CD4-positive, alpha-beta memory T cell (primary cell): Measurements from ENCODE around the gene EIPR1. TPM values are rescaled to one million over a fixed set of nuclear protein-coding genes. Genes with fewer than 3 reads are reported as not detected.
A peak's percentile ranks its signal among the peaks of the same experiment; 100 is the strongest.

Experiments used
- CTCF ChIA-PET: fragments of 350-600 bp; sonication (Branson Sonifier 250); formaldehyde crosslinking; loops from one replicate; lab custom pipeline; 2021; ENCODE audit warnings: inconsistent platforms; ENCODE audit not compliant: partially characterized antibody; lab: Charles Lee
- POLR2A ChIA-PET: fragments of 350-600 bp; sonication (Branson Sonifier 250); formaldehyde crosslinking; loops from one replicate; lab custom pipeline; 2021; ENCODE audit not compliant: partially characterized antibody; lab: Charles Lee
- DNase-seq, 5 donors: peaks; one replicate each; pipeline versions ENCODE4 v3.0.0 to v3.0.0-alpha.2; 2020 to 2022; ENCODE audit warnings: mixed read lengths in 1 of 5
- H3K27ac ChIP-seq: one replicate; pipeline ENCODE4 v1.7.0; 2013; ENCODE audit warnings: low read depth, low read length
- H3K27me3 ChIP-seq: 2 replicates; pipeline ENCODE4 v1.7.0; 2013; ENCODE audit warnings: mild to moderate bottlenecking, low read length, moderate library complexity; ENCODE audit not compliant: insufficient read depth
- H3K36me3 ChIP-seq: 2 replicates; pipeline ENCODE4 v1.7.0; 2013; ENCODE audit warnings: mild to moderate bottlenecking, low read length, moderate library complexity; ENCODE audit not compliant: insufficient read depth
- H3K4me1 ChIP-seq: 2 replicates; pipeline ENCODE4 v1.7.0; 2013; ENCODE audit warnings: mild to moderate bottlenecking, low read length, moderate library complexity; ENCODE audit not compliant: insufficient read depth
- H3K4me3 ChIP-seq, 2 donors: one replicate each; pipeline ENCODE4 v1.7.0; 2013; ENCODE audit warnings: low read length in 2 of 2, mild to moderate bottlenecking in 1 of 2
- H3K9me3 ChIP-seq, 2 donors: one replicate each; pipeline ENCODE4 v1.7.0; 2013; ENCODE audit warnings: low read length in 2 of 2, control low read depth in 1 of 2; ENCODE audit not compliant: control insufficient read depth in 1 of 2
- H3K27ac Mint-ChIP-seq, 7 donors: one replicate each; pipeline ENCODE4 v1.8.0; 2020 to 2021; ENCODE audit warnings: mixed read lengths in 7 of 7, mild to moderate bottlenecking in 6 of 7, inconsistent platforms in 3 of 7, moderate library complexity in 3 of 7
- H3K27me3 Mint-ChIP-seq, 2 donors: one replicate each; pipeline ENCODE4 v1.8.0; 2020 to 2021; ENCODE audit warnings: mixed read lengths in 2 of 2
- H3K36me3 Mint-ChIP-seq, 2 donors: one replicate each; pipeline ENCODE4 v1.8.0; 2020 to 2021; ENCODE audit warnings: mixed read lengths in 2 of 2, inconsistent platforms in 1 of 2, mild to moderate bottlenecking in 1 of 2
- H3K4me1 Mint-ChIP-seq, 4 donors: one replicate each; pipeline ENCODE4 v1.8.0; 2020 to 2021; ENCODE audit warnings: mixed read lengths in 4 of 4, mild to moderate bottlenecking in 1 of 4
- H3K4me3 Mint-ChIP-seq, 8 donors: one replicate each; pipeline ENCODE4 v1.8.0; 2020 to 2021; ENCODE audit warnings: mixed read lengths in 8 of 8, mild to moderate bottlenecking in 7 of 8, moderate library complexity in 6 of 8, inconsistent platforms in 3 of 8
- H3K9me3 Mint-ChIP-seq, 8 donors: one replicate each; pipeline ENCODE4 v1.8.0; 2020 to 2021; ENCODE audit warnings: mixed read lengths in 8 of 8, mild to moderate bottlenecking in 5 of 8, inconsistent platforms in 3 of 8, moderate library complexity in 1 of 8
- intact Hi-C: fragments of 100-400 bp; cut with micrococcal nuclease; formaldehyde crosslinking; loops from one replicate; pipeline ENCODE4 v1.15.1; 2023
- polyA plus RNA-seq, 2 donors: library from polyadenylated mRNA; unstranded; fragments of 300-500 nt; fragmentation: Illumina TruSeq; gene quantifications; one replicate each; pipeline ENCODE4 v1.2.3, GENCODE V29; 2021
- total RNA-seq, 2 experiments: library from RNA; stranded (reverse); gene quantifications; one replicate each; pipeline ENCODE4 v1.2.3, GENCODE V29; 2021

EIPR1 gene
- total and polyA plus RNA-seq, 4 experiments from 2014 or later = 18.2 to 48.0 (median 26.2) TPM

DNA sequence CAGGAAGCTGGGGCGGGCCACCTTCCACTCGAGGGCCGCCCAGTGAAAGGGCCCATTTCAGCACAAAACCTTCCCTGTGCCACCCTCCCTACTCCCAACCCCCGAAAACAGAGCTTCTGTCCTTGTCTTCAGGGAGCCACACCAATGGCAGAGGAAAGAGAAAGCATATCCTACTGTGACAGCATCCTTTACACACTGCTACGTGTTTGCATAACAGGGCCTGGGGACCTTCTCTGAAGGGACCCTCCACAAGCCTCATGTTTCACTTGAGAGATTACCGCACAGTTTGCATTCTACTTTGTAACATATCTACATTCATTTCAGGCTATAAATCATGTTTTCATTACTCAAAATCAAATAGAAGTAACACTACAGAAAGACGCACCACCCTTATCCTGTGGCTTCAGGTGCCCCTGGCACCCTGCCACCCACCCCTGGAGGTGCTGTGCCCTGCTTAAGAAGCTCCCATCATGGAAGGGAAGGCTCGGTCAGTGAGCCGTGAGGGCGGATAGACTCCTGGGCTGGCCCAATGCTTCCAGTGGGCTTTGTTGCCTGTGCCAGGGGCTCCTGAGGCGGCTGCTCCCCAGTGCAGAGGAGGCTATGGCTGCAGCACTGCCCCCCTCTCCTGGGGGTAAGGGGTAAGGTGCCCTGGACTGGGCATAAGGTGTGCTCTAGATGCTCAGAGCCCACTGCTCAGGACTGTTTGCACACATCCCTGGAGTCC lies 52.0 kb downstream of the EIPR1 start:
- Histone ChIP-seq H3K4me3 (no peak overlapping the region), H3K27me3 (no peaks in the 10 kb centered on the region), H3K27ac (no peak overlapping the region), H3K36me3 (peaks cover 4% of the 10 kb centered on the region), H3K9me3 (no peaks in the 10 kb centered on the region), H3K4me1 (no peaks in the 10 kb centered on the region)
- POLR2A ChIA-PET = no interaction called here
- Mint-ChIP-seq H3K27me3 (no peaks in the 10 kb centered on the region), H3K27ac (no peak overlapping the region), H3K4me1 (peaks cover 0 to 11% (median 6%) of the 10 kb centered on the region in 4 donors), H3K9me3 (no peaks in the 10 kb centered on the region), H3K36me3 (peaks cover 20 to 23% of the 10 kb centered on the region in 2 donors), H3K4me3 (no peak overlapping the region)
- CTCF ChIA-PET = no interaction called here
- no peak for DNase-seq
- intact Hi-C loops = no loop called here

DNA sequence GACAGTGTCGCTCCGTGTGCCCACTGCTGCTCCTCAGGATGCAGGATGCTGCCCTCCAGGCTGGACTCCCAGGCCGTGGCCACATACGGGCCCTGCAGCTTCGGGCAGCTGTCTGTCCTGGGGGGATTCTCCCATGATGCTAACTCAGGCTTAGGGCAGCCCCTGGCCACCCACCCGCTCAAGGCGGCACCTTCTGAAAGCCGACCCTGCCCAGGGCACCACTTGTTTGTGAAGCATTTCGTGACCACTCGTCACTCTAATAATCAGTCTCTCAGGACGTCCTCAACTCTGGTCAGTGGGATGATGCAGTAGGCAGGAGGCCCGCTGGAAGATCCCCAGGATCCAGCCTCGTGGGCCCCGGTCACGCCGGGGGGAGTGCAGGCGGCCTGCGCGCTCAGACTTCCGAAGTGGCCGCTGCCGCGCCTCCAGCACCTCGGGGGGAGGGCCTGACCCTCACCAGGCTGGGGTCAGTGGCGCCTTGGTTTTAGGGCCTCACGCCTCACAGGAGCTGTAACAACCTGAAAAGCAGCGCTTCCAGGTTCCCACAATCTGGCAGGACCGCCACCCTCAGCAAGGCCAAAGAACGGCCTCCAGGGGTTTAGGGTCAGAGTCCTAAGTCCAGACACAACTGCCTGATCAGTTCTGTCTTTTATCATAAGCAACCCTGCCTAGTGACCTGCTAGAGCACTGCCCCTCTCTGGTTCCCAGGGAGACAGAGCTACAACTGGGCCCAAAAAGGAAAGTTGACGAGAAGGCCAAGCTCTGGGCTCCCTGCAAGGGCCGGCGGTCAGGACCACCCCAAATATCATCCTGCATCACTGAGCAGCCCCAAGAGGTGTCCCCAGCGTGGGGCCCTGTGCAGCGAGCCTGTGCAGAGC lies 53.0 kb downstream of the EIPR1 start:
- H3K4me1 Mint-ChIP-seq = peaks cover 0 to 11% (median 6%) of the 10 kb centered on the region in 4 donors
- no peaks in the 10 kb centered on the region for H3K27me3 Mint-ChIP-seq
- Histone ChIP-seq H3K4me1 (no peaks in the 10 kb centered on the region), H3K27me3 (no peaks in the 10 kb centered on the region), H3K9me3 (no peaks in the 10 kb centered on the region), H3K27ac (no peak overlapping the region), H3K4me3 (no peak overlapping the region), H3K36me3 (peaks cover 1% of the 10 kb centered on the region)
- H3K27ac Mint-ChIP-seq = no peak overlapping the region
- H3K9me3 Mint-ChIP-seq = peaks cover 0 to under 1% (median 0%) of the 10 kb centered on the region in 8 donors
- CTCF ChIA-PET = interaction anchor here (1.2 kb wide), 1 partner anchor 9 kb away, joined by 3 read pairs; no protein-coding TSS in a partner anchor
- POLR2A ChIA-PET = no interaction called here
- intact Hi-C loops = no loop called here
- H3K4me3 Mint-ChIP-seq = no peak overlapping the region
- DNase-seq = no peak
- peaks cover 15 to 21% of the 10 kb centered on the region in 2 donors for H3K36me3 Mint-ChIP-seq

GRCh38 chr2:3324036-3324386 lies 53.6 kb downstream of the EIPR1 start:
- ChIA-PET CTCF (interaction anchor here (1.2 kb wide), 1 partner anchor 9 kb away, joined by 3 read pairs; no protein-coding TSS in a partner anchor), POLR2A (no interaction called here)
- intact Hi-C loops = no loop called here
- Mint-ChIP-seq H3K4me1 (peaks cover 0 to 9% (median 2%) of the 10 kb centered on the region in 4 donors), H3K9me3 (peaks cover 0 to 3% (median 0%) of the 10 kb centered on the region in 8 donors), H3K36me3 (peaks cover 18 to 19% of the 10 kb centered on the region in 2 donors), H3K4me3 (no peak overlapping the region), H3K27me3 (no peaks in the 10 kb centered on the region), H3K27ac (peak overlapping the region in 1 of 7 donors; percentile 84)
- H3K27me3 ChIP-seq = no peaks in the 10 kb centered on the region
- no peak for DNase-seq
- H3K4me3 ChIP-seq = no peak overlapping the region
- H3K36me3 ChIP-seq = no peaks in the 10 kb centered on the region
- no peaks in the 10 kb centered on the region for H3K4me1 ChIP-seq
- H3K27ac ChIP-seq = no peak overlapping the region
- no peaks in the 10 kb centered on the region for H3K9me3 ChIP-seq

GRCh38 chr2:3323360-3324035 lies 54.1 kb downstream of the EIPR1 start:
- intact Hi-C loops = no loop called here
- H3K9me3 Mint-ChIP-seq = peaks cover 0 to 3% (median 0%) of the 10 kb centered on the region in 8 donors
- Histone ChIP-seq H3K4me3 (no peak overlapping the region), H3K9me3 (no peaks in the 10 kb centered on the region), H3K4me1 (no peaks in the 10 kb centered on the region), H3K27me3 (no peaks in the 10 kb centered on the region), H3K27ac (no peak overlapping the region), H3K36me3 (peaks cover 4% of the 10 kb centered on the region)
- ChIA-PET CTCF (interaction anchor here (1.2 kb wide), 1 partner anchor 10 kb away, joined by 3 read pairs; no protein-coding TSS in a partner anchor), POLR2A (no interaction called here)
- DNase-seq = no peak
- peaks cover 23 to 24% of the 10 kb centered on the region in 2 donors for H3K36me3 Mint-ChIP-seq
- no peak overlapping the region for H3K4me3 Mint-ChIP-seq
- H3K4me1 Mint-ChIP-seq = peaks cover 0 to 9% (median 2%) of the 10 kb centered on the region in 4 donors
- H3K27ac Mint-ChIP-seq = peak overlapping the region in 2 of 7 donors; percentile 72 to 84
- H3K27me3 Mint-ChIP-seq = no peaks in the 10 kb centered on the region

- Histone ChIP-seq H3K27ac (no peak overlapping the region), H3K4me1 (no peaks in the 10 kb centered on the region), H3K36me3 (peaks cover 4% of the 10 kb centered on the region), H3K4me3 (no peak overlapping the region), H3K27me3 (no peaks in the 10 kb centered on the region), H3K9me3 (no peaks in the 10 kb centered on the region)
- Mint-ChIP-seq H3K36me3 (peaks cover 27 to 28% of the 10 kb centered on the region in 2 donors), H3K4me3 (no peak overlapping the region), H3K27ac (no peak overlapping the region), H3K27me3 (no peaks in the 10 kb centered on the region), H3K4me1 (peaks cover 0 to 9% (median 1%) of the 10 kb centered on the region in 4 donors), H3K9me3 (peaks cover 0 to 3% (median 0%) of the 10 kb centered on the region in 8 donors)
- DNase-seq = no peak
- ChIA-PET POLR2A (no interaction called here), CTCF (no interaction called here)
- intact Hi-C loops = no loop called here
Observed at GRCh38 chr2:3322311-3322970, 55.2 kb downstream of the EIPR1 start.

DNA sequence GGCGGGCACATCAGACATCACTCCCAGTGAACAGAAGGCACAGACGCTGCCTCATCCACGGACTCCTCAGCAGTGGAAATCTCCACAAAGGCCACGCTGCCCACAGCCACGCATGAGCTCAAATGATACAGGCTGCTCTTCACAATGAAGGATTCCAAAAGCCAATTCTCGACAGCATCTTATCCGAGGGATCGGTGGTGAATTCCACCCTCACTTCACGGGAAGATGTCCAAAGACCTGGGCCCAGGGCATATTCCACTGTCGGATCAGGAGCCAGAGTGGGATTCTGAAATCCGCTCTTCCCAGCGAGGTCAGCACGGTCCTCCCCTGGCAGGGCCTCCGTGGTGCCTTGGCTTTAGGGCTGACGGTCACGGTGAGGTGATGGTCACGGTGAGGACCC lies 55.8 kb downstream of the EIPR1 start:
- intact Hi-C loops = no loop called here
- no peak overlapping the region for H3K4me3 ChIP-seq
- Mint-ChIP-seq H3K36me3 (peaks cover 27 to 30% of the 10 kb centered on the region in 2 donors), H3K27ac (no peak overlapping the region), H3K27me3 (no peaks in the 10 kb centered on the region), H3K4me1 (peaks cover under 1 to 11% (median under 1%) of the 10 kb centered on the region in 4 donors), H3K4me3 (no peak overlapping the region), H3K9me3 (peaks cover 0 to 3% (median 0%) of the 10 kb centered on the region in 8 donors)
- ChIA-PET POLR2A (no interaction called here), CTCF (no interaction called here)
- H3K4me1 ChIP-seq = no peaks in the 10 kb centered on the region
- H3K27ac ChIP-seq = no peak overlapping the region
- H3K27me3 ChIP-seq = no peaks in the 10 kb centered on the region
- H3K36me3 ChIP-seq = peaks cover 4% of the 10 kb centered on the region
- H3K9me3 ChIP-seq = no peaks in the 10 kb centered on the region
- no peak for DNase-seq
